Tibial nerve (tissue), 4 donors: Measurements from ENCODE around the gene PPFIBP2. TPM values are rescaled to one million over a fixed set of nuclear protein-coding genes. Genes with fewer than 3 reads are reported as not detected.

ENCODE experiments used
- DNase-seq, 2 donors: peaks; one replicate each; pipeline ENCODE4 v3.0.0-alpha.2; 2019; ENCODE audit warnings: low spot score in 2 of 2
- H3K27ac ChIP-seq, 4 donors: fragments of 200-600 bp; sonication (generic) in 3 of 4; one replicate each; pipeline ENCODE4 v1.5.1; 2017 to 2019; ENCODE audit warnings: mild to moderate bottlenecking in 1 of 4
- H3K27me3 ChIP-seq, 2 donors: fragments of 200-600 bp; sonication (generic) in 1 of 2; one replicate each; pipeline versions ENCODE4 v1.5.1 to v1.6.0; 2017 to 2019
- H3K36me3 ChIP-seq, 3 donors: fragments of 200-600 bp; sonication (generic); one replicate each; pipeline ENCODE4 v1.5.1; 2018 to 2019
- H3K4me1 ChIP-seq, 4 donors: fragments of 200-600 bp; sonication (generic) in 3 of 4; one replicate each; pipeline ENCODE4 v1.5.1; 2017 to 2019
- H3K4me3 ChIP-seq, 4 donors: fragments of 200-600 bp; sonication (generic) in 3 of 4; one replicate each; pipeline ENCODE4 v1.5.1; 2017 to 2019; ENCODE audit warnings: mild to moderate bottlenecking in 1 of 4, moderate library complexity in 1 of 4
- H3K9me3 ChIP-seq, 4 donors: fragments of 200-600 bp; sonication (generic) in 3 of 4; one replicate each; pipeline ENCODE4 v1.5.1; 2017 to 2019
- EP300 ChIP-seq, 2 donors: sonication (generic); formaldehyde crosslinking; IDR thresholded peaks; one replicate each; pipeline ENCODE4 v1.6.1; 2017; ENCODE audit warnings: antibody characterized with exemption in 2 of 2, mild to moderate bottlenecking in 1 of 2
- POLR2A ChIP-seq, 2 donors: fragments of 450-650 bp; IDR thresholded peaks; one replicate each; pipeline ENCODE4 v1.6.1; 2017; ENCODE audit warnings: antibody characterized with exemption in 2 of 2, mild to moderate bottlenecking in 2 of 2, moderate library complexity in 2 of 2
- WGBS, 2 donors: methylation state at CpG; one replicate each; pipeline ENCODE4 v1.1.5; 2018; 5-methylcytosine and 5-hydroxymethylcytosine counted together
- total RNA-seq, 4 donors: library from RNA; depleted of rRNA; stranded (reverse); fragments of >200 nt; gene quantifications; one replicate each; pipeline ENCODE4 v1.1.0, GENCODE V29; 2016
- TF ChIP-seq, protein P1 (sequence below), 5 experiments: fragments of 200-600 bp in 3 of 5; fragments of 450-650 bp in 2 of 5; sonication (generic) in 3 of 5; IDR thresholded peaks; one replicate each; pipeline ENCODE4 v1.5.1; 2016 to 2019; ENCODE audit warnings: antibody characterized with exemption in 5 of 5, mild to moderate bottlenecking in 3 of 5, moderate library complexity in 2 of 5

PPFIBP2 gene
- total RNA-seq, 4 donors from 2014 or later: 19.8 to 110 (median 29.2) TPM

DNA sequence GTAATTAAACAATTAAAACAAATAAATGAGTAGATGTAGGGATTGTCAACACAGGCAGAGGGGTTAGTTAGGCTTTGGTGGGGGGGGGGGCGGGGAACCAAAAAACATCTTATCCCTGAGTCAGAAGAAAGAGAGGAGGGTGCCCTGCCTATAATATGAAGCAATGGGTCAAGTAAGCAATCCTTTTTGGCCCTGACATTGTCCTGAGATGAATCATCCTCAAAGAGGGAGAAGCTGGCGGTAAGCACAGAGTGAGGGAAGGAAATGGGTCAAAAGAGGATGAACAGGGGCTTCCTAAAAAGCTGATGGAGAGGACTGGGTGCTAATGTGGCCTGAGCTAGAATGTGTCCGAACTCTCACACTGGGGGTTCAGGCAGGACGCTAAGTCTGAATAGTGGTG is 23.7 kb upstream of the PPFIBP2 start:
- Histone ChIP-seq H3K27me3 (no peaks in the 10 kb centered on the region), H3K4me3 (no peak overlapping the region), H3K36me3 (peaks cover 0 to 8% (median 0%) of the 10 kb centered on the region in 3 donors), H3K27ac (peak overlapping the region in 1 of 4 donors; percentile 29), H3K9me3 (no peaks in the 10 kb centered on the region), H3K4me1 (peaks cover 0 to 28% (median 2%) of the 10 kb centered on the region in 4 donors)
- TF ChIP-seq POLR2A (IDR thresholded peaks at IDR 0.05) (no peak), EP300 (IDR thresholded peaks at IDR 0.05) (peak in 1 of 2 donors; percentile 53)
- WGBS, 2 donors: 69 to 75% methylated on average over 4 of the region's 4 CpGs
- no peak for DNase-seq

DNA sequence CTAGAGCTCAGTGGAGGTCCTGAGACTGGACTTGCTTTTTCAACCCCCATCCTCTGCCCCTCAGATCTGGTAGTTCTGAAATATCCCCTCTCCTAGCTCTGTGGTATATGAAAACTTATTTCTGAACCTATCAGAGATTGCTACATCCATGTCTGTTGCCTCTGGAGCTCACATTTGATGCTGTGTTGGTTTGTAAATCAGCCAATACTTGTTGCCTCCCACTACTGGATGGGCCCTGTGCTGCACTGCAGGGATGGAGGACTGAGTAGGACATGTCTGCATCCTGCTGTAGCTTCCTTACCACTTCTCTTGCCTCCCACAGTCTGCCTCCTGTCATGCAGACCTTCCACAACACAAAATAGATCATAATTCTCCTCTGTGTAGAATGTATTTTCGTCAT is 23.3 kb upstream of the PPFIBP2 start:
- H3K9me3 ChIP-seq: no peaks in the 10 kb centered on the region
- peaks cover 0 to 8% (median 0%) of the 10 kb centered on the region in 3 donors for H3K36me3 ChIP-seq
- H3K27ac ChIP-seq: peak overlapping the region in 1 of 4 donors; percentile 29
- DNase-seq: no peak
- WGBS, 2 donors: 68 to 80% methylated on average over 1 of the region's 1 CpG
- H3K4me3 ChIP-seq: no peak overlapping the region
- peaks cover 0 to 28% (median 2%) of the 10 kb centered on the region in 4 donors for H3K4me1 ChIP-seq
- TF ChIP-seq EP300 (IDR thresholded peaks at IDR 0.05): no peak
- TF ChIP-seq, protein P1, sequence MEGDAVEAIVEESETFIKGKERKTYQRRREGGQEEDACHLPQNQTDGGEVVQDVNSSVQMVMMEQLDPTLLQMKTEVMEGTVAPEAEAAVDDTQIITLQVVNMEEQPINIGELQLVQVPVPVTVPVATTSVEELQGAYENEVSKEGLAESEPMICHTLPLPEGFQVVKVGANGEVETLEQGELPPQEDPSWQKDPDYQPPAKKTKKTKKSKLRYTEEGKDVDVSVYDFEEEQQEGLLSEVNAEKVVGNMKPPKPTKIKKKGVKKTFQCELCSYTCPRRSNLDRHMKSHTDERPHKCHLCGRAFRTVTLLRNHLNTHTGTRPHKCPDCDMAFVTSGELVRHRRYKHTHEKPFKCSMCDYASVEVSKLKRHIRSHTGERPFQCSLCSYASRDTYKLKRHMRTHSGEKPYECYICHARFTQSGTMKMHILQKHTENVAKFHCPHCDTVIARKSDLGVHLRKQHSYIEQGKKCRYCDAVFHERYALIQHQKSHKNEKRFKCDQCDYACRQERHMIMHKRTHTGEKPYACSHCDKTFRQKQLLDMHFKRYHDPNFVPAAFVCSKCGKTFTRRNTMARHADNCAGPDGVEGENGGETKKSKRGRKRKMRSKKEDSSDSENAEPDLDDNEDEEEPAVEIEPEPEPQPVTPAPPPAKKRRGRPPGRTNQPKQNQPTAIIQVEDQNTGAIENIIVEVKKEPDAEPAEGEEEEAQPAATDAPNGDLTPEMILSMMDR (IDR thresholded peaks at IDR 0.05): no peak
- TF ChIP-seq POLR2A (IDR thresholded peaks at IDR 0.05): no peak
- no peaks in the 10 kb centered on the region for H3K27me3 ChIP-seq

DNA sequence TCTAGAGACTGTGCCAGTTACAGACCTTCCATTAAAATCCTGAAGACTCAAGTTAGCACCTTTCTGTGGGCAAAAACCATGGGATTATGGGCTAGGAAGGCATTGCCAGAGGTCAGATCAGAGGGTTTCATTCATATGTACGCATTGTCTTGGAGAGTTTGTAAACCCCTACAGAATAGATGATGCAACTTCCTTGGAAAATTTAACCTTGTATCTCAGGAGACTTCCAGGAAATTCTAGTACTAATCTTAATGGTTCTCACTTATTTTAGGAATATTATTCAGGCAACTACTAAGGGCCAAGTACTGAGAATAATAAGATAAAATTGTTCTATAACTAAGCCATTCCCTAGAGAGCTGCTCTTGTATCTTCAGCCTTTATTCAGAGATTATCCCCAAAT is 21.5 kb upstream of the PPFIBP2 start:
- H3K4me1 ChIP-seq: peaks cover 0 to 21% (median 0%) of the 10 kb centered on the region in 4 donors
- no peak overlapping the region for H3K27ac ChIP-seq
- H3K9me3 ChIP-seq: no peaks in the 10 kb centered on the region
- TF ChIP-seq, protein P1 (IDR thresholded peaks at IDR 0.05): no peak
- TF ChIP-seq POLR2A (IDR thresholded peaks at IDR 0.05): no peak
- TF ChIP-seq EP300 (IDR thresholded peaks at IDR 0.05): no peak
- peaks cover 0 to 8% (median 0%) of the 10 kb centered on the region in 3 donors for H3K36me3 ChIP-seq
- no peak overlapping the region for H3K4me3 ChIP-seq
- no peak for DNase-seq
- WGBS, 2 donors: 39 to 83% methylated on average over 1 of the region's 1 CpG
- no peaks in the 10 kb centered on the region for H3K27me3 ChIP-seq

DNA sequence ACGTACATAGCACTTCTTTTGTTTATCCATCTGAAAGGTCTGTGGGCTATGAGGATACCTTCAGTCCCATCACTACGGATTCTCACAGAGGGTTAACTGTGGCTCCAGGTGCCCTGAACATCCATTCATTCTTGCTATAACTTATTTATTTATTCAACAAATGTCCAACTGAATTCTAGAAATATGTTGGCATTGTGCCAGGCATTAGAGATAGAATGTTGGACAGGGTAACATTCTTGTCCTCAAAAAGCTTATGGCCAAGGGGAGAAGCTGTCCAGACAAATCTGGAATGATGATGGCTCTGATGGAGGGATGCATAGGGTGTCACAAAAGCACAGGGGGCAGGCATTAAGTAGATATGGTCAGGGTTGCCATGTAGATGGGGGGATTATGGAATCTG is 20.1 kb upstream of the PPFIBP2 start:
- Histone ChIP-seq H3K9me3 (no peaks in the 10 kb centered on the region), H3K27ac (no peak overlapping the region), H3K4me3 (no peak overlapping the region), H3K27me3 (no peaks in the 10 kb centered on the region), H3K4me1 (peaks cover 0 to 24% (median 0%) of the 10 kb centered on the region in 4 donors), H3K36me3 (peaks cover 0 to 3% (median 0%) of the 10 kb centered on the region in 3 donors)
- DNase-seq: no peak
- 81 to 95% methylated on average over 2 of the region's 2 CpGs for WGBS, 2 donors
- TF ChIP-seq, protein P1 (IDR thresholded peaks at IDR 0.05): no peak

DNA sequence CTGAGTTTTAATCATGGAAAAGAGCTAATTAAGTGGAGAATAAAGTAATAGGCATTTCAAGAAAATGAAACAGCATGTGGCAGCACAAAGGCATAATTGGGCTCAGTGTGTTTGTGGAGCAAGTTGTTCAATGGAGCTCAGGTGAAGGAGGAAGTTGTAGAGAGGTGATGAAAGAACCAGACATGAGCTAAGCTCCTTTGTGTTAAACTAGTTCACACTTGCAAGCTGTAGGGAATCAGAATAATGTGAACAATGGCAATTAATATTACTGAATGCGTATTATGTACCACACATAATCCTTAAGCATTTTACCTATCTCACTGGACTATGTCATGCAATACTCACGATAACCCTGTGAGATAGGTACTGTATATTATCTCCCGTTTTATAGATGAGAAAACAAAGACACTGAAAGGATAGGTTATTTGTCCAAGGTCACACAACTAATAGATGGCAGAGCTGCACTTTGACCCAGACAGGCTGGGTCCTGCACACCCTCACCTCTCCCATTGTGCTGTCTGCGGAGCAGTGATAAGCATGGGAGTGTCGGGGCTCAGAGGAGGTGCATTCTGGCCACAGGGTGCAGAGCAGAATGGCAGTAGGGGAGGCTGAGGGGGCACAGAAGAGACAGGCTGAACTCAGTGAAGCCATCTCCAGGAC is 19.6 kb upstream of the PPFIBP2 start:
- TF ChIP-seq POLR2A (IDR thresholded peaks at IDR 0.05) (no peak), EP300 (IDR thresholded peaks at IDR 0.05) (no peak)
- TF ChIP-seq, protein P1 (IDR thresholded peaks at IDR 0.05): no peak
- DNase-seq: no peak
- Histone ChIP-seq H3K27ac (no peak overlapping the region), H3K27me3 (no peaks in the 10 kb centered on the region), H3K4me1 (peaks cover 0 to 24% (median 0%) of the 10 kb centered on the region in 4 donors), H3K4me3 (no peak overlapping the region), H3K9me3 (no peaks in the 10 kb centered on the region), H3K36me3 (no peaks in the 10 kb centered on the region)
- 86 to 91% methylated on average over 5 of the region's 5 CpGs for WGBS, 2 donors
